Stimulated activated CD4-positive, alpha-beta T cell treated with anti-CD3 and anti-CD28 coated beads, Interleukin-4, amount 100 ng/mL, for 24 hours (primary cell): ENCODE data around the gene FAM76A.
A peak's percentile ranks its signal among the peaks of the same experiment; 100 is the strongest.
"Not testable (repeated sequence)": the region's sequence is repeated elsewhere in the genome, so short reads cannot be mapped to it uniquely, and the experiment has no call there.

ENCODE experiments used
- DNase-seq: peaks from one replicate; pipeline ENCODE4 v3.0.0-alpha.2; 2020

FAM76A gene

GRCh38 chr1:27725374-27726172 is at the start of gene FAM76A:
Gene FAM76A (plus strand): TSS chr1:27725961. CDS start chr1:27726081, 120 bp downstream.
- peak; percentile 99 for DNase-seq

- no peak for DNase-seq
Observed at GRCh38 chr1:27676410-27676809, 49.4 kb upstream of the FAM76A start.

DNA sequence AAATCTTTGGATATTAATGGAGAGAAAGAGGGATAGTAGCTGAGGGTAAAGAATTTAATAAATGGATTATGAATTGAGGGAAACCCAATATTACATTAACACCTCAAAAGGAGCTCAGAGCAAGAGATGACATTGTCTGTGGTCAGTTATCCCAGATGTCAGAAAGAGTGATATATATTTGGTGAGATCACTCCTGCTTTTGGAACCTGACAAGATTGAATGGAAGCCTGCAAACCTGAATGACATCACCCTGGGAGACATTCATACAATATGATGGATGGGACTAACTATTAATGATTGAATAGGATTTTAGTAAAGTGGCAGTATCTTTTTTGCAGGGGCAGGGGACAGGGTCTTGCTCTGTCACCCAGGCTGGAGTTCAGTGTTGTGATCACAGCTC is 47.0 kb upstream of the FAM76A start:
- no peak for DNase-seq

DNA sequence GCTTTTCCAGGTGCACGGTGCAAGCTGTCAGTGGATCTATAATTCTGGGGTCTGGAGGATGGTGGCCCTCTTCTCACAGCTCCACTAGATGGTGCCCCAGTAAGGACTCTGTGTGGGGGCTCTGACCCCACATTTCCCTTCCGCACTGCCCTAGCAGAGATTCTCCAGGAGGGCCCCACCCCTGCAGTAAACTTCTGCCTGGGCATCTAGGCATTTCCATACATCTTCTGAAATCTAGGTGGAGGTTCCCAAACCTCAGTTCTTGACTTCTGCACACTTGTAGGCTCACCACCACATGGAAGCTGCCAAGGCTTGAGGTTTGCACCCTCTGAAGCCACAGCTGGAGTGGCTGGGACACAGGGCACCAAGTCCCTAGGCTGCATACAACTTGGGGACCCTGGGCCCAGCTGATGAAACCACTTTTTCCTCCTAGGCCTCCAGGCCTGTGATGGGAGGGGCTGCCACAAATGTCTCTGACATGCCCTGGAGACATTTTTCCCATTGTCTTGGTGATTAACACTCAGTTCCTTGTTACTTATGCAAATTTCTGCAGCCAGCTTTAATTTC is 45.5 kb upstream of the FAM76A start:
- not testable (repeated sequence) for DNase-seq

DNA sequence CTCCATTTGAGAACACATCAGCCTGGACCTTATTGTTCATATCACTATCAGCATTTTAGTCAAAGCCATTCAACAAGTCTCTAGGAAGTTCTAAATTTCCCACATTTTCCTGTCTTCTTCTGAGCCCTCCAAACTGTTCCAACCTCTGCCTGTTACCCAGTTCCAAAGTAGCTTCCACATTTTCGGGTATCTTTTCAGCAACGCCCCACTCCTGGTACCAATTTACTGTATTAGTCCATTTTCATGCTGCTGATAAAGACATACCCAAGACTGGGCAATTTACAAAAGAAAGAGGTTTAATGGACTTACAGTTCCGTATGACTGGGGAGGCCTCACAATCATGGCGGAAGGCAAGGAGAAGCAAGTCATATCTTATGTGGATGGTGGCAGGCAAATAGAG is 44.2 kb upstream of the FAM76A start:
- not testable (repeated sequence) for DNase-seq

DNA sequence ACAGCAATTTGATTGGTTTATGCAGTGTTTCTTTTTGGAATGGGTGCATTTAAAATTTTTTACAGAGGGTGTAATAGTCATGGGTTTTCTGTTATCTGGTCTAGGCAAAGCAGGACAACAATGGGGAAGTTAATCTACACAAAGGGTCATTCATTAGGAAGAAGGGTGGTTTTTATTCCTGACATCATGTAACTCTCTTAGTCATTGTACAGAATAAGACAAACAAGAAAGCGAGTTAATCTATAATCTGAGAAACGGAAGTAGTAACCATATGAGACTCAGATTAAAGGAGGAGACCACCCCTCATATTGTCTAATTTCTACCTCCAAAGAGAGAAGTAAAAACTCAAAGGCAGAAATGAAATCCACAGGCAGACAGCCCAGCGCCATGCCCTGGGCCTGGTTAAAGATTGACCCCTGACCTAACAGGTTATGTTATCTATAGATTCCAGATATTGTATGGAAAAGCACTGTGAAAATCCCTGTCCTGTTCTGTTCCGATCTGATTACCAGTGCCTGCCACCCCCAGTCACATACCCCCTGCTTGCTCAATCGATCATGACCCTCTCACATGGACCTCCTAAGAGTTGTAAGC is 43.3 kb upstream of the FAM76A start:
- DNase-seq = no peak

- no peak for DNase-seq
Observed at GRCh38 chr1:27684176-27684575, 41.6 kb upstream of the FAM76A start.

DNA sequence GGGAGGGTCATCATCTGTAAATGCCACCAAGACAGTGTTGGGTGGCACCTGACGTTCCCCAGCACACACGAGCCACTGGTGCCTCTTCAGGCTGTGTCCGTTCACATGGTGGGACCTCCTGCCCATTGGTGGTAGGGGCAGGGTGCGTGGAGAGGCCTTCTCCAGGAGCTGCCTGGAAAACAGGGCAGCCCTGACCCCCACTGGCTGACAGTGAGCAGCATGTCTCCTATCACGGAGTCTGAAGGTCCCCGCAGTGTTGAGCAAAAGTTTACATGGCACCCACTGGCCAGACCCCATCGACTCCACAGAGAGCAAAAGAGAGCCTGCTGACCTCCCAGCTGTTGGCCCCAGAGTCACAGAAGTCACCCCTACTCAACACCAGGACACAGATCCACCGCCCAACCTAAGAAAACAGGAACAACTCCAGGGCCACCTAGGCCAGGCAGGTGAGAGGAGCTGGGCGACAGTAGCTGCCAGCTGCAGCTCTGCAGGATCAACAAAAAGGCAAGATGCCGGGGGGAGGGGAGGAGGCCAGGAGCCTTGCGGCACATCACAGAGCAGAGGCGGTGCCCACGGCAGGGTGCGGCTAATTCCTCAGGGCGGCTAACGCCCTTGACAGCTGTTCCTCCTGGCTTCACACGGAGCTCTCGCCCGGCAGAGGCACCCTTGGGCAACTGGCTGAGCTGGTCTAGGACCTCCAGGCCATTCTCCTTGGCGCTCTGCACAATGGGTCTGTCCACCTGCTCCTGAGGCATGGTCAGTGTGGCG is 39.4 kb upstream of the FAM76A start:
- no peak for DNase-seq

GRCh38 chr1:27687906-27688305 is 37.9 kb upstream of the FAM76A start:
- DNase-seq = no peak

DNA sequence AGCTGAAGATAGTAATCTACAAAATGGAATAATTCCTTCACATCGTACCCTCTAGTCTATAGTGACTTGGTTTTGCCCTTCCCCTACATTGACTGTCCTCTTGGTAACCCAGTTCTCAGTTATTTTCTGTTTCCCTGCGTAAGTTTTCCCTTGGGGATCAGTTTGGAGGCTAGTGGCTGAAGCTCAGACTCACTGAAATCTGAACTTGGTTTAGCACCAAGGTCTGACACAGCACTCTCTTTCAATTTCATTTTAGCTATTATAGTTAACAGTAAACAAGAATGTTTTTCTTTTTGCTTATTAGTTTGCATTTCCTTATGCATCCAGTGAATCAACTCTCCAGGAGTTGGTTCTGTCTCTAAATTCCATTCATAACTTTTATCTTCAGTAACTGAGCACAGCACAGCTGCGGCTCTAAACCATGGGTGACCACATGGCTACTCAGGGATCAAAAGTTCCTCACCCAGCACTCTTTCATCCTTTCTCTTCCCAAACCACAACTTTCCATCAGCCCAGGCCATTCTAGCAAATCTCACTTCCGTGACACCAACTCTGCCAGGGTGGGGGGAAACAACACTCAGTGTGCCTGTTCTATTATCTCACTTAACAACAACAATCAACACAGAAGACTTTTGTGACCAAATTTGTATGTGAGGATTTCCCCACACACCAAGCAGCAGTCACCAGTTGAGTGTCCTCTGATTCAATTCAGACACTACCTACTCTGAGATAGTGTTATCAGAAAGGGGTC is 36.2 kb upstream of the FAM76A start:
- DNase-seq = no peak

DNA sequence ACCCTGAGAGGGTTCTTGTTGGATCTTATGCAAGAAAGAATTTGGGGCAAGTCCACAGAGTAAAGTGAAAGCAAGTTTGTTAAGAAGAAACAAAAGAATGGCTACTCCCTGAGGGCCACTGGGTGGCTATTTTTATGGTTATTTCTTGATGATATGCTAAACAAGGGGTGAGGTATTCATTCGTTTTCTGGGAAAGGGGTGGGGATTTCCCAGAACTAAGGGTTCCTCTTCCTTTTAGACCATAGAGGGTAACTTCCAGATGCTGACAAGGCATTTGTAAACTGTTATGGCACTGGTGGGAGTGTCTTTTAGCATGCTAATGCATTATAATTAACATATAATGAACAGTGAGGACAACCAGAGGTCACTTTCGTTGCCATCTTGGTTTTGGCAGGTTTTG is 35.6 kb upstream of the FAM76A start:
- DNase-seq = no peak

DNA sequence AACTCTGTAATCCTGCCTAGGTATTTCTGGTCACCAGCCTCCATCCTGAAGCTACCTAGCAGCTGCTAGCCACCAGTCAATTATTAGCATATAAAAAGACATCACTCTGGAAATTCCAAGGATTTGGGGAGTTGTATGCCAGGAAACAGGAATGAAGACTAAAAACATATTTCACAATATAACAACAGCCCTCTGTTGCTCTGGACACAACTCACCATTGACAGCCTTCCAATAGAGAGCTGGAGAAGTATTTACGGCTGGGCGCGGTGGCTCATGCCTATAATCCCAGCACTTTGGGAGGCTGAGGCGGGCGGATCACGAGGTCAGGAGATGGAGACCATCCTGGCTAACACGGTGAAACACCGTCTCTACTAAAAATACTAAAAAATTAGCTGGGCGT is 28.9 kb upstream of the FAM76A start:
- not testable (repeated sequence) for DNase-seq

DNA sequence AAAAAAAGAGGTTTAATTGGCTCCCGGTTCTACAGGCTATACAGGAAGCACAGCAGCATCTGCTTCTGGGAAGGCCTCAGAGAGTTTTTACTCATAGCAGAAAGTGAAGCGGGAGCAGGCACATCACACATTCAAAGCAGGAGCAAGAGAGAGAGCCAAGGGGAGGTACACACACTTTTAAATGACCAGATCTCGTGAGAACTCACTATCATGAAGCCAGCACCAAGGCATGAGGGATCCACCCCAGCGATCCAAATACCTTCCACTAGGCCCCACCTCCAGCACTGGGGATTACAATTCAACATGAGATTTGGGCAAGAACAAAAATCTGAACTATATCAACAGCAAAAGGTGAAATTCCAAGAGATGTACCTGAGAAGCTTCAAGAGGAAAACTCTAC is 20.8 kb upstream of the FAM76A start:
- DNase-seq = no peak

DNA sequence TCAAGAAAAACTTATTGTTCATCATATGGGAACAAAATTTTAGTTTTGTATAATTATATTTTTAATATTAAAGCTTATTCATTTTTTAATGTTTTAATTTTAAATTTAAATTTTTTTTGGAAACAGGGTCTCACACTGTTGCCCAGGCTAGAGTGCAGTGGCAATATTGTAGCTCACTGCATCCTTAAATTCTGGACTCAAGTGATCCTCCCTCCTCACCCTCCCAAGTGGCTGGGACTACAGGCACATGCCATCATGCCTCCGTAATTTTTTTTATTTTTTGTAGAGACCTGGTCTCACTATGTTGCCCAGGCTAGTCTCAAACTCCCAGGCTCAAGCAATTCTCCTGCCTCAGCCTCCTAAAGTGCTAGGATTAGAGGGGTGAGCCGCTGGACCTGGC is 20.2 kb upstream of the FAM76A start:
- no peak for DNase-seq

GRCh38 chr1:27710574-27710973 is 15.2 kb upstream of the FAM76A start:
- no peak for DNase-seq

- no peak for DNase-seq
Observed at GRCh38 chr1:27713139-27713725, 12.5 kb upstream of the FAM76A start.

DNA sequence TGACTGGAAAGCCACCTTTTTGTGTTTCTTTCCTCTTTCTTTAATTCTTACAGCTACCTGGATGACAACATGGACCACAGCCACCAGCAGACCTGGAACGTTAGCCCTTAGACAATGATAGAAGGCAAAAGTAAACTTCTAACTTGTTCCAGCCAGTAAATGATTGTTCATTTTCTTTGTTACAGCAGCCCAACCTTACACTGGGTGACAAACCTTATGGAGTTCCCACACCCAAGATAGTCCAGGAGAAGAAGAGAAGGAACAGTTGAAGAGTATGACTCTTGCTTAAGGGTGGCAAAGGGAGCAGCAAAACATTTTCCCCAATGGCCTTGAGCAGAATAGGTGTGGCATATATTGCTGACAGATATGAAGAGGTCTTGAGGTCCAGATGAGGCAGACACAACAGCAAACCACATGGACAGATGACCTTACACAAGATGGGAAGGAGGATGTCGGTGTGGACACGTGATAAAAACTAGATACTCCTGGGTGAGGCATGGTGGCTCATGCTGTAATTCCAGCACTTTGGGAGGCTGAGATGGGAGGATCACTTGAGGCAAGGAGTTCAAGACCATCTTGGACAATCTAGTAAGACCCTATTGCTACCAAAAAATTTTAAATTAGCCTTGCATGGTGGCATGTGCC is 11.8 kb upstream of the FAM76A start:
- DNase-seq = no peak

DNA sequence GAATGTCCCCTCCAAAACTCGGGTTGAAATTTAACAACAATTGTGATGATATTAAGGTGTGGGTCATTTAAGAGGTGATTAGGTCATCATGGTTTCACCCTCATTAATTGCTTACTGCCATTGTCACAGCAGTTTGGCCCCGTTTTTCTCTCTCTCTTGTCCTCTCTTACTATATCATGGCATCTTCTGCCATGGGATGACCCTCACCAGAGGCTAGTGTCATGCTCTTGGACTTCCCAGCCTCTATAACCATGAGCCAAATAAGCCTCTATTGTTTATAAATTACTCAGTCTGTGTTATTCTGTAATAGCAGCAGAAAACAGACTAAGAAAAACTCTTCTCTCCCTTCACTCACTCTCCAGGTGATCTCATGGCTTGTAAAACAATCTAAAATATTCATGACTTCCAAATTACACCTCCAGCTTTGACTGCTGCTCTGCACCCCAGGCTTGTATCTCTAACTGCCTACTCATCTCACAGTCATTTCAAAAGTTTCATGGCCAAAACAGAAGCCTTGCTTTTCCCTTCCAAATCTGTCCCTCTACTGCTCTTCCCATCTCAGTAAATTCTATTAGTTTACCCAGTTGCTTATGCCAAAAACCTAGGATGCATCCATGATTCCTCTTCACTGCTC is 9.4 kb upstream of the FAM76A start:
- DNase-seq = no peak

DNA sequence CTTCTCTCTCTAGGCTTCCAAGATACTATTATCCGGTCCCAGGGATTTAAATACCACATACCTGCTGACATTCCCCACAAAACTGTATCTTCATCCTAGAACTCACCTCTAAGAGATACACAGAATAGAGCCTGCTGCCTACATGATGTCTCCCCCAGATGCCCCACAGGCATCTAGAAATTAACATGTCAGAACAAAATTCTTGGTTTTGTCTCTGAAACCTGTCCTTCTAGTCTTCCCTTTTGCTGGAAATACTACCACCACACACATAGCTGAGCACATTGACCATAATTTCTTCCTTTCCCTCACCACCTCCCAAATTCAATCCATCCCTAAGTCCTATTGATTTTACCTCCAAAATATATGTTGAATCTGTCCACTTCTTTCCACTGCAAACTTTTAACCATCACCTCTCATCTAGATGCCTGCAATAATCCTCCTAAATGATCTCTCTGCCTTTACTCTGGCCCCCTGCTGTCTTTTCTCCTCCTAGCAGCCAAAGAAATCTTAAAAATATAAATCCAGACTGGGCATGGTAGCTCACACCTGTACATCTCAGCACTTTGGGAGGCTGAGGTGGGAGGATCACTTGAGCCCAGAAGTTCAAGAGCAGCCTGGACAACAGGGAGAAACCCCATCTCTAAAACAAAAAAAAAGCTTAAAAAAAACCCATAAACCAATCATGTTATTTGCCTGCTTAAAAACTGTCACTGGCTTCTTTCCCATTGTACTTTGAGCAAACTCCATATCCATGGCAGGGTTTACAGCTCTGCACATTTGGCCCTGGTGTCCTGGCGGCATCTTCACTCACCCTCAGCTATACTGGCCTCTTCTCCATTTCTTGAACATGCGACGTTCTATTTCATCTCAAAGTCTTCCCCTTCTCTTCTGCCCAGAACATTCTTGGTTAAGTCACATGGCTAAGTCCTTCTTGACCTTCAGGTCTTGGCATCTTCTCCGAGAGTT is 6.2 kb upstream of the FAM76A start:
- no peak for DNase-seq

GRCh38 chr1:27724961-27725373 is 794 bp upstream of the FAM76A start:
- DNase-seq = no peak
